ENCODE results near the gene LOXHD1.

The LOXHD1 gene

GRCh38 chr18:46686186-46686585 is 29.2 kb upstream of the LOXHD1 start:
- H3K4me3 ChIP-seq (ENCODE audit: low read length in 2 of 2), result no peak overlapping the region
- no peak overlapping the region for H3K9ac ChIP-seq (ENCODE audit: low read length in 2 of 2)
- no peaks in the 10 kb centered on the region for H3K9me3 ChIP-seq (ENCODE audit: control insufficient read depth in 2 of 2, low read length in 2 of 2)
- no peaks in the 10 kb centered on the region for H3K27me3 ChIP-seq (ENCODE audit: control insufficient read depth in 1 of 2, insufficient read depth in 2 of 2, low read length in 2 of 2)
- H3K36me3 ChIP-seq (ENCODE audit: control insufficient read depth in 2 of 2, insufficient read depth in 2 of 2, low read length in 2 of 2), result no peaks in the 10 kb centered on the region
- no peaks in the 10 kb centered on the region for H3K4me1 ChIP-seq (ENCODE audit: control insufficient read depth, insufficient read depth, low read length)
- H3K27ac ChIP-seq (ENCODE audit: low read length), result no peak overlapping the region

DNA sequence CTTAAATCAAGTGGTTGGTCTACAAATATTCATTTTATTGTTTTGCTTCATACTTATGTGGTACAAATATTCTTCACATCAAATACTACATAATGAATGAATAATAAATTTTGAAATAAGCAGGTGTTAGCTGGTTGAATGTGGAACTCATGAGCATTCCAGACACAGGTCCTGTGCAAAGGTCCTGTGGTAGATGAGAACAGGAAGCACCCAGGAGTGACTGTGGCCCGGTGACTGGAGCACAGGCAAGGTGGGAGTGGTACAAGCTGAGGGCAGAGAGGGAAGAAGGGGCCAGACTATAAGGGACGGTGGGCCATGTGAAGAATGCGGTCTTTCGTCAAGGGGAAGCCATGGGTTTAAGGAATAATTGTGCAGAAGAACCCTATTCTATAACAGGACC is 26.2 kb upstream of the LOXHD1 start:
- Histone ChIP-seq H3K9me3 (ENCODE audit: control insufficient read depth in 2 of 2, low read length in 2 of 2) (no peaks in the 10 kb centered on the region), H3K27me3 (ENCODE audit: control insufficient read depth in 1 of 2, insufficient read depth in 2 of 2, low read length in 2 of 2) (no peaks in the 10 kb centered on the region), H3K9ac (ENCODE audit: low read length in 2 of 2) (no peak overlapping the region), H3K27ac (ENCODE audit: low read length) (no peak overlapping the region), H3K4me3 (ENCODE audit: low read length in 2 of 2) (no peak overlapping the region), H3K4me1 (ENCODE audit: control insufficient read depth, insufficient read depth, low read length) (no peaks in the 10 kb centered on the region), H3K36me3 (ENCODE audit: control insufficient read depth in 2 of 2, insufficient read depth in 2 of 2, low read length in 2 of 2) (no peaks in the 10 kb centered on the region)

- H3K27ac ChIP-seq (ENCODE audit: low read length), result no peak overlapping the region
- no peaks in the 10 kb centered on the region for H3K27me3 ChIP-seq (ENCODE audit: control insufficient read depth in 1 of 2, insufficient read depth in 2 of 2, low read length in 2 of 2)
- no peak overlapping the region for H3K9ac ChIP-seq (ENCODE audit: low read length in 2 of 2)
- no peaks in the 10 kb centered on the region for H3K4me1 ChIP-seq (ENCODE audit: control insufficient read depth, insufficient read depth, low read length)
- no peaks in the 10 kb centered on the region for H3K9me3 ChIP-seq (ENCODE audit: control insufficient read depth in 2 of 2, low read length in 2 of 2)
- no peaks in the 10 kb centered on the region for H3K36me3 ChIP-seq (ENCODE audit: control insufficient read depth in 2 of 2, insufficient read depth in 2 of 2, low read length in 2 of 2)
- H3K4me3 ChIP-seq (ENCODE audit: low read length in 2 of 2), result no peak overlapping the region
Measured at GRCh38 chr18:46680784-46681695, 24.0 kb upstream of the LOXHD1 start.

DNA sequence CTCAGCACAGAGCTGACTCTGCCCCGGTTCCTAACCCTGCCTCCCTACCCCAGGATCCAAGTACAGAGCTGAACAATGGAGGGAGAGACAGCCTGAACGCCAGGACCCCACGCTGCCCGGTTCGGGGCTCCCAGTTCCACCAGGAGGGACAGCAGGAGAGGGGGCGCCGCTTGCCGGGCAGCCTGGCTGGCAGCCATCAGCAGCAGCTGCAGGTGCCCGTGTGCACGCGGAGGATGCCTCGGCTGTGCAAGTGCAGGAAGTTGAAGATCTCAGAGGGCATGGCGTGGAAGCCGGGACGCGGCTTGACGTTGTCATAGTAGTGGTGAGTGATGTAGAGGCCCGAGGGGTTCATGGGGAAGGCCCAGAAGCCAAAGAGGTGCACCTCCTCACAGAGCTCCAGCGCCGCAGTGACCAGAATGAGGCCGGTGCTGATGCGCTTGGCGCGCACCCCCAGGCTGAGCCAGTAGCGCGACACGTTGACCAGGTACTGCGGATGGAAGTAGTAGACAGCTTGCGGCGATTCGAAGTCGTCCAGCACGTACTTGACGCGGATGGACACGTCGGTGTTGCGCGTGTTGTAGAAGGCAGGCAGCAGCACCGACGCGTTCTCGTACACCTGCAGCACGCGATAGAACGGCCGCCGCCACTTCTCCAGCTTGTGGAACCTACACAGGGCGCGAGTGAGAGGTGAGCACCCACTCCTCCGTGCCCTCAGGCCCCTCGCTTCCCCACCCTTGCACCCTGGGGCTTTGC is 23.0 kb upstream of the LOXHD1 start:
- no peak overlapping the region for H3K9ac ChIP-seq (ENCODE audit: low read length in 2 of 2)
- H3K9me3 ChIP-seq (ENCODE audit: control insufficient read depth in 2 of 2, low read length in 2 of 2), result no peaks in the 10 kb centered on the region
- no peak overlapping the region for H3K4me3 ChIP-seq (ENCODE audit: low read length in 2 of 2)
- H3K4me1 ChIP-seq (ENCODE audit: control insufficient read depth, insufficient read depth, low read length), result no peaks in the 10 kb centered on the region
- H3K36me3 ChIP-seq (ENCODE audit: control insufficient read depth in 2 of 2, insufficient read depth in 2 of 2, low read length in 2 of 2), result no peaks in the 10 kb centered on the region
- H3K27me3 ChIP-seq (ENCODE audit: control insufficient read depth in 1 of 2, insufficient read depth in 2 of 2, low read length in 2 of 2), result no peaks in the 10 kb centered on the region
- H3K27ac ChIP-seq (ENCODE audit: low read length), result no peak overlapping the region

GRCh38 chr18:46678785-46679399 is 21.9 kb upstream of the LOXHD1 start:
- no peaks in the 10 kb centered on the region for H3K9me3 ChIP-seq (ENCODE audit: control insufficient read depth in 2 of 2, low read length in 2 of 2)
- H3K4me3 ChIP-seq (ENCODE audit: low read length in 2 of 2), result no peak overlapping the region
- no peak overlapping the region for H3K9ac ChIP-seq (ENCODE audit: low read length in 2 of 2)
- H3K27me3 ChIP-seq (ENCODE audit: control insufficient read depth in 1 of 2, insufficient read depth in 2 of 2, low read length in 2 of 2), result no peaks in the 10 kb centered on the region
- no peak overlapping the region for H3K27ac ChIP-seq (ENCODE audit: low read length)
- no peaks in the 10 kb centered on the region for H3K4me1 ChIP-seq (ENCODE audit: control insufficient read depth, insufficient read depth, low read length)
- H3K36me3 ChIP-seq (ENCODE audit: control insufficient read depth in 2 of 2, insufficient read depth in 2 of 2, low read length in 2 of 2), result no peaks in the 10 kb centered on the region

DNA sequence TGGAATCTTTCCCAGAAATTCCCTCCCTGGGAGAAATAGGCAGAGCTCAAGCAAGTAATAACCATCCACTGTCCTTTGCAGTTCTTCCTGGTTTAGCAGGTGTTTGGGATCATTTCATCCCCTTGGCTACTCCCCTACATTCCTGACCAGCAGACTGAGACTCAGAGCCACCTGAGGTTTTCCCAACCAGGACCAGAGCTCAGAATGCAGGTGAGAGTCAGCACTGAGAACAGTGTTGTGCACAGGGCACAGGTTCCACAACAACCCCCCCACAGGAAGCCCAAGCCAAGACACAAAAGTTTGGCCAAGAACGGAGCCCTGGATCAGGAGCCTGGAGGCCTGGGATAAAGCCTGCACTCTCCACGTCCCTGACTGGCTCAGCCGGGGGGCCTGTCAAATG is 21.0 kb upstream of the LOXHD1 start:
- no peaks in the 10 kb centered on the region for H3K27me3 ChIP-seq (ENCODE audit: control insufficient read depth in 1 of 2, insufficient read depth in 2 of 2, low read length in 2 of 2)
- H3K4me1 ChIP-seq (ENCODE audit: control insufficient read depth, insufficient read depth, low read length), result no peaks in the 10 kb centered on the region
- no peak overlapping the region for H3K9ac ChIP-seq (ENCODE audit: low read length in 2 of 2)
- H3K9me3 ChIP-seq (ENCODE audit: control insufficient read depth in 2 of 2, low read length in 2 of 2), result no peaks in the 10 kb centered on the region
- no peaks in the 10 kb centered on the region for H3K36me3 ChIP-seq (ENCODE audit: control insufficient read depth in 2 of 2, insufficient read depth in 2 of 2, low read length in 2 of 2)
- no peak overlapping the region for H3K27ac ChIP-seq (ENCODE audit: low read length)
- no peak overlapping the region for H3K4me3 ChIP-seq (ENCODE audit: low read length in 2 of 2)

GRCh38 chr18:46677611-46678010 is 20.6 kb upstream of the LOXHD1 start:
- Histone ChIP-seq H3K4me3 (ENCODE audit: low read length in 2 of 2) (no peak overlapping the region), H3K27ac (ENCODE audit: low read length) (no peak overlapping the region), H3K27me3 (ENCODE audit: control insufficient read depth in 1 of 2, insufficient read depth in 2 of 2, low read length in 2 of 2) (no peaks in the 10 kb centered on the region), H3K4me1 (ENCODE audit: control insufficient read depth, insufficient read depth, low read length) (no peaks in the 10 kb centered on the region), H3K36me3 (ENCODE audit: control insufficient read depth in 2 of 2, insufficient read depth in 2 of 2, low read length in 2 of 2) (no peaks in the 10 kb centered on the region), H3K9me3 (ENCODE audit: control insufficient read depth in 2 of 2, low read length in 2 of 2) (no peaks in the 10 kb centered on the region), H3K9ac (ENCODE audit: low read length in 2 of 2) (no peak overlapping the region)

DNA sequence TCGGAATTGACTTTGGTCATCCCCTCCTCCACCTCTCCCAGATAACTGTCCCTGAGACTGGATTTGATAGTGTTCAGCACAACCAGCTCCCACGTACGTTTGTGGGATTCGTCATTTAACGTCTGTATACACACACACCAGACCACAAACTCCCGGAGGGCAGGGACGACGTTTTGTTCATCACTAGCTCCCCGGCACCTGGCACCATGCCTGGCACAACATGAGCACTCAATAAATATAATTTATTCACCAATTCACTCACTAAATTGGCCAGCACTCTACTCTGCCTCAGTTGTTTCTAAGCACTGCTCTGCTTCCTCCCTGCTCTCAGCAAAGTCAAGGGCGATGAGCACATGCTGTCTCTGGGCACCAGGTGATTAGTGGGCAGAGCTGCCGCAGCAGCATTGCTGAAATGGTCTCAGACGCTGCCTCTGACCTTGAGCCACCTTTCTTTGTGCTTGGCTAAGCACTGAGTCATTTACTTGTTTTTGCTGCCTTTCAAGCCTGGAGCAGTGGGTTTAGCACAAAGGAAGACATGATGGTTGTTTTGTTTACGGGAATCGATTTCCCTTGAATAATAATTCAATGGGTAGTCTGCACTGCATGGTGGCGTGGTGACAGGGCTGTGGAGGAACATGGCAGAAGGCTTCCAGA is 19.3 kb upstream of the LOXHD1 start:
- Histone ChIP-seq H3K4me3 (ENCODE audit: low read length in 2 of 2) (no peak overlapping the region), H3K9ac (ENCODE audit: low read length in 2 of 2) (no peak overlapping the region), H3K27me3 (ENCODE audit: control insufficient read depth in 1 of 2, insufficient read depth in 2 of 2, low read length in 2 of 2) (no peaks in the 10 kb centered on the region), H3K4me1 (ENCODE audit: control insufficient read depth, insufficient read depth, low read length) (no peaks in the 10 kb centered on the region), H3K9me3 (ENCODE audit: control insufficient read depth in 2 of 2, low read length in 2 of 2) (no peaks in the 10 kb centered on the region), H3K27ac (ENCODE audit: low read length) (no peak overlapping the region), H3K36me3 (ENCODE audit: control insufficient read depth in 2 of 2, insufficient read depth in 2 of 2, low read length in 2 of 2) (no peaks in the 10 kb centered on the region)

- Histone ChIP-seq H3K4me1 (ENCODE audit: control insufficient read depth, insufficient read depth, low read length) (no peaks in the 10 kb centered on the region), H3K9ac (ENCODE audit: low read length in 2 of 2) (no peak overlapping the region), H3K4me3 (ENCODE audit: low read length in 2 of 2) (no peak overlapping the region), H3K36me3 (ENCODE audit: control insufficient read depth in 2 of 2, insufficient read depth in 2 of 2, low read length in 2 of 2) (no peaks in the 10 kb centered on the region), H3K9me3 (ENCODE audit: control insufficient read depth in 2 of 2, low read length in 2 of 2) (no peaks in the 10 kb centered on the region), H3K27me3 (ENCODE audit: control insufficient read depth in 1 of 2, insufficient read depth in 2 of 2, low read length in 2 of 2) (no peaks in the 10 kb centered on the region), H3K27ac (ENCODE audit: low read length) (no peak overlapping the region)
Measured at GRCh38 chr18:46675112-46675511, 18.1 kb upstream of the LOXHD1 start.

DNA sequence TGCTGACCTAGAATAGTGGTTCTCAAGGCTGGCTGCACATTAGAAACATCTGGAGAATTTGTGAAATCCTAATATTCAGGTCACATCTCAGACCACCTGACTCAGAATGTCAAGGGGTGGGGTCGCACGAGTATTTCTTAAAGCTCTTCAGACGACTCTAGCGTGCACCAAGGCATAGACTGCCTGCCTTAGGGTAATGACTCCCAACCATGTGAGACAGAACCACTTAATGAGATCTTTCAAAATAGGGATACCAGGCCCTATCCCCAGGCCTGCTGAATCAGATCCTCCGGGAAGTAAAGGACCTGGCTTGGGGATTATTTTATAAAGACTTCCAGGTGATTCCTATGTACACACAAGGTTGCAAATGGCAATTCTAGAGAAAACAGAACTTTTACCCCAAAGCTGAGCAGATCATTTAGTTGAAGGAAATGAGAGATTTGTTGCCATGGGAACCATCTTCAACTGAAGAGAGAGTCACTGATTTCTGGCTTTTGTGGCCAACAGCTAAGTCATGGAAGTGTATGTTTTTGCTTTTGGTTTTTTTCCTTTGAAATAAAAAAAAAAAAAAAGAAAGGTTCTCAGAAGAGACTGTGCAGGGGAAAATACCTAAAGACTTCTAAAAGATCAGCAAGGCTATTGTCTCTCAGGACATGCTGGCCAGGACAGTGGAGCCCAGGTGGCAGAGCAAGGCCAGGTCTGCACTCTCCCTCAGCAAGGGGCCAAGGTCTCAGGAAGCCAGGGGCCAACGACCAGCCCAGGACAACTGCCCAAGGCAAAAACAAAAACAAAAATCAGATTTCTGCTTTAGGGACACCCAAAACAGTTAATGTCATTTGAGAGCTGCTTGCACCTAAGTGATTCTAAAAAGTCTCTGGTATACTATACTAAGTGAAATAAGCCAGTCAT is 15.3 kb upstream of the LOXHD1 start:
- H3K27me3 ChIP-seq (ENCODE audit: control insufficient read depth in 1 of 2, insufficient read depth in 2 of 2, low read length in 2 of 2), result no peaks in the 10 kb centered on the region
- H3K4me1 ChIP-seq (ENCODE audit: control insufficient read depth, insufficient read depth, low read length), result no peaks in the 10 kb centered on the region
- no peaks in the 10 kb centered on the region for H3K36me3 ChIP-seq (ENCODE audit: control insufficient read depth in 2 of 2, insufficient read depth in 2 of 2, low read length in 2 of 2)
- no peak overlapping the region for H3K27ac ChIP-seq (ENCODE audit: low read length)
- no peak overlapping the region for H3K4me3 ChIP-seq (ENCODE audit: low read length in 2 of 2)
- no peaks in the 10 kb centered on the region for H3K9me3 ChIP-seq (ENCODE audit: control insufficient read depth in 2 of 2, low read length in 2 of 2)
- no peak overlapping the region for H3K9ac ChIP-seq (ENCODE audit: low read length in 2 of 2)
